ENCODE data around the gene RNF223.
"Not testable (repeated sequence)": the region's sequence is repeated elsewhere in the genome, so short reads cannot be mapped to it uniquely, and the experiment has no call there.

The RNF223 gene

DNA sequence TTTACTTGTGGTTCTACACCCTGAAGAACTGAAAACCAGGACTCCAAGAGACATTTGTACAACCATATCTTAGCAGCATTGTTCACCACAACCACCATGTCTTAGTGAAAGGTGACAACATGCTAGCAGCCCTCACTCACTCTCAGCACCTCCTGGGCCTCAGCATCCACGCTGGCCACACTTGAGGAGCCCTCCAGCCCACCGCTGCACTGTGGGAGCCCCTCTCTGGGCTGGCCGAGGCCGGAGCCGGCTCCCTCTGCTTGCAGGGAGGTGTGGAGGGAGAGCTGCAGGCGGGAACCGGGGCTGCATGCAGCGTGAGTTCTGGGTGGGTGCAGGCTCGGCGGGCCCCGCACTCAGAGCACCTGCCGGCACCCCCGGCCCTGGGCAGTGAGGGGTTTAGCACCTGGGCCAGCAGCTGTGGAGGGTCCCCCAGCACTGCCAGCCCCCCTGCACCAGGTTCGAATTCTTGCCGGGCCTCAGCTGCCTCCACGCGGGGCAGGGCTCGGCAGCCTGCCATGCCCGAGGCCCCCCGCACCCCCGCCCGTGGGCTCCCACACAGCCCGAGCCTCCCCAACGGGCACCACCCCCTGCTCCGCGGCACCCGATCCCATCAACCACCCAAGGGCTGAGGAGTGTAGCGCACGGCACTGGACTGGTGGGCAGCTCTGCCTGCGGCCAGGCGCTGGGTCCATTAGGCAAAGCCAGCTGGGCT, 32.6 kb upstream of the RNF223 start:
- H3K4me3 ChIP-seq (ENCODE audit: control insufficient read depth, low read depth, low read length) = no peak overlapping the region
- TF ChIP-seq CTCF (conservative IDR thresholded peaks at IDR 0.05; ENCODE audit: control insufficient read depth, insufficient read depth, low read depth, low read length) = no peak
- no peak for DNase-seq (ENCODE audit: low read depth)

DNA sequence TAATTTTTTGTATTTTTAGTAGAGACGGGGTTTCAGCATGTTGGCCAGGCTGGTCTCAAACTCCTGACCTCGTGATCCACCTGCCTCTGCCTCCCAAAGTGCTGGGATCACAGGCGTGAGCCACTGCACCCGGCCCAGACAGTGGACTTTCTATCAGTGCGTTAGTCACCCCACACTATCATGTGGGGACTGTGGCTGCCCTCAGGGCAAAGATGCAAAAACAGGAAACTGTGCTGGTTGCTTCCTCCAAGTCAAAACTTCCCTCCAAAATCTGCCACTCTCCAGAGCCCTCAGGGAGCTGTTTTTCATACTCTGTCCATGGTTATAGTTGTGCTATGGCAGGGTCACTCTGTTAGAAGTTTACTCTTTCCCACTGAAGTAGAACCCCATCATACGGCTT, 30.0 kb upstream of the RNF223 start:
- not testable (repeated sequence) for DNase-seq (ENCODE audit: low read depth); H3K4me3 ChIP-seq (ENCODE audit: control insufficient read depth, low read depth, low read length)

DNA sequence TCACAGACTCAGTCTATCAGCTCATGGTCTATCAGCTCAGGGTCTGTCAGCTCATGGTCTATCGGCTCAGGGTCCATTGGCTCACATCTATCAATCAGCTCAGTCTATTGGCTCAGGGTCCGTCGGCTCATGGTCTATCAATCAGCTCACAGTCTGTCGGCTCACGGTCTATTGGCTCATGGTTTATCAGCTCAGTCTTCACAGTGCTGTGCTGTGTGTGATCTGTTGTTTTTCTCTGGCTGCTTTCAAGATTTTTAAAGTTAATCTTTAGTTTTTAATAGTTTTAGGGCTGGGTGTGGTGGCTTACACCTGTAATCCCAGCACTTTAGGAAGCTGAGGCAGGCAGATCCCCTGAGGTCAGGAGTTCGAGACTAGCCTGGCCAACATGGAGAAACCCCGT, 27.4 kb upstream of the RNF223 start:
- no peak overlapping the region for H3K4me3 ChIP-seq (ENCODE audit: control insufficient read depth, low read depth, low read length)
- TF ChIP-seq CTCF (conservative IDR thresholded peaks at IDR 0.05; ENCODE audit: control insufficient read depth, insufficient read depth, low read depth, low read length) = no peak
- no peak for DNase-seq (ENCODE audit: low read depth)

GRCh38 chr1:1100296-1100695, 26.2 kb upstream of the RNF223 start:
- no peak for TF ChIP-seq CTCF (conservative IDR thresholded peaks at IDR 0.05; ENCODE audit: control insufficient read depth, insufficient read depth, low read depth, low read length)
- no peak for DNase-seq (ENCODE audit: low read depth)

DNA sequence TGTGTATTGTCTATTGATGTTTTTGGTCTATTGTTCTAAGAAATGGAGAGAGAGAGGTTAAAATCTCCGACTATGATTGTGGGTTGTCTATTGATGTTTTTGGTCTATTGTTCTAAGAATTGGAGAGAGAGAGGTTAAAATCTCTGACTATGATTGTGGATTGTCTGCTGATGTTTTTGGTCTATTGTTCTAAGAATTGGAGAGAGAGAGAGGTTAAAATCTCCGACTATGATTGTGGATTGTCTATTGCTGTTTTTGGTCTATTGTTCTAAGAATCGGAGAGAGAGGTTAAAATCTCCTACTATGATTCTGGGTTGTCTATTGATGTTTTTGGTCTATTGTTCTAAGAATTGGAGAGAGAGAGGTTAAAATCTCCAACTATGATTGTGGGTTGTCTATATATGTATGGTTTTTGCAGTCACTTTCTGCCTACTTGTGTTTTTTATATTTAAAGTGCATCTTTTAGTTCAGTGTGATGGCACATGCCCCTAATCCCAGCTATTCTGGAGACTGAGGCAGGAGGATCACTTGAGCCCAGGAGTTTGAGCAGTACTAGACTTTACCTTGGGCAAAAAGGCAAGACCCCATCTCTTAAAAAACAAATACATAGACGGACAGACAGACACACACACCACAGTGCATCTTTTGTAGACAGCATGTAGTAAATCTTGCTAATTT, 25.5 kb upstream of the RNF223 start:
- TF ChIP-seq CTCF (conservative IDR thresholded peaks at IDR 0.05; ENCODE audit: control insufficient read depth, insufficient read depth, low read depth, low read length) = no peak
- no peak for DNase-seq (ENCODE audit: low read depth)
- H3K4me3 ChIP-seq (ENCODE audit: control insufficient read depth, low read depth, low read length) = no peak overlapping the region

More at GRCh38 chr1:1100296-1100695, 26.2 kb upstream of the RNF223 start:
- no peak overlapping the region for H3K4me3 ChIP-seq (ENCODE audit: control insufficient read depth, low read depth, low read length)

DNA sequence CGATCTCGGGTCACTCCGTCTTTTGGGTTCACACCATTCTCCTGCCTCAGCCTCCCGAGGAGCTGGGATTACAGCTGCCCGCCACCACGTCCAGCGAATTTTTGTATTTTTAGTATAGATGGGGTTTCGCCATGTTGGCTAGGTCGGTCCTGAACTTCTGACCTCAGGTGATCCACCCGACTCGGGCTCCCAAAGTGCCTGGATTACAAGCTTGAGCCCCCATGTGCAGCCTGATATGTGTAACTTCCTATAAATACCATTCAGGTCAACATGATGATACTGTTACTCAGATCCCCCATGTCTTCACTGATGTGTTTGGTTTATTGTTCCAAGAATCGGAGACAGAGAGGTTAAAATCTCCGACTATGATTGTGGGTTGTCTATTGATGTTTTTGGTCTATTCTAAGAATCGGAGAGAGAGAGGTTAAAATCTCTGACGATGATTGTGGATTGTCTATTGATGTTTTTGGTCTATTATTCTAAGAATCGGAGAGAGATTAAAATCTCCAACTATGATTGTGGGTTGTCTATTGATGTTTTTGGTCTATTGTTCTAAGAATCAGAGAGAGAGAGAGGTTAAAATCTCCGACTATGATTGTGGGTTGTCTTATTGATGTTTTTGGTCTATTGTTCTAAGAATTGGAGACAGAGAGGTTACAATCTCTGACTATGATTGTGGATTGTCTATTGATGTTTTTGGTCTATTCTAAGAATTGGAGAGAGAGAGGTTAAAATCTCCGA, 24.7 kb upstream of the RNF223 start:
- TF ChIP-seq CTCF (conservative IDR thresholded peaks at IDR 0.05; ENCODE audit: control insufficient read depth, insufficient read depth, low read depth, low read length) = no peak

GRCh38 chr1:1096136-1096535, 22.0 kb upstream of the RNF223 start:
- DNase-seq (ENCODE audit: low read depth); H3K4me3 ChIP-seq (ENCODE audit: control insufficient read depth, low read depth, low read length): not testable (repeated sequence)

More for the DNA sequence above, 24.7 kb upstream of the RNF223 start:
- no peak for DNase-seq (ENCODE audit: low read depth)
- H3K4me3 ChIP-seq (ENCODE audit: control insufficient read depth, low read depth, low read length) = no peak overlapping the region
